ENCODE data around the gene RBM17. TPM values are rescaled to one million over a fixed set of nuclear protein-coding genes. Genes with fewer than 3 reads are reported as not detected.
A peak's percentile ranks its signal among the peaks of the same experiment; 100 is the strongest.
"Not testable (repeated sequence)": the region's sequence is repeated elsewhere in the genome, so short reads cannot be mapped to it uniquely, and the experiment has no call there.

RBM17 gene
- polyA plus RNA-seq, 1 donor from 2014 or later = 118 TPM

DNA sequence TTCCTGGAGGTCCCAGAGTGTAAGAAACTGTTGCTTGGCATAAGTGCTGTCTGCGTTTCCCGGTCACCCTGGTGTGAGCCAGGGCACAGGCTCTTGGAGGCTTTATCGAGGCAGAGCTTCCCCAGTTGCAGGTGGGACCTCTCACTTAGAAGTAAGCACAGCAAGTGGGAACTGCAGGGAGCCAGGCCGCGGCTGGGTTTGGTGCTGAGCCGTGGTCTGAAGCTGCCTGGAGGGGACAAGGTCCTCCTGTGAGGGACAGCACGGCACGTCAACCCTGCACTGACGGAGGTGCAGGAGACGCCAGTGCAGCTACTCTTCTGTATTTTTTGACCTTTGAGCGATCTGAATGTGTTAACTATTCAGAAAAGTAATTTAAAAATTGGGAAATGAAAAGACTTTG, 58.1 kb downstream of the RBM17 start:
- peak overlapping the region in 1 of 3 donors; percentile 23 for H3K27ac Mint-ChIP-seq
- H3K9me3 Mint-ChIP-seq = no peaks in the 10 kb centered on the region
- peaks cover 2% of the 10 kb centered on the region for H3K27me3 Mint-ChIP-seq
- H3K36me3 Mint-ChIP-seq = peaks cover 1% of the 10 kb centered on the region
- peak overlapping the region in 2 of 4 donors; percentile 23 to 88 for H3K4me3 Mint-ChIP-seq
- H3K4me1 Mint-ChIP-seq = peaks cover 31 to 33% (median 33%) of the 10 kb centered on the region in 3 donors

DNA sequence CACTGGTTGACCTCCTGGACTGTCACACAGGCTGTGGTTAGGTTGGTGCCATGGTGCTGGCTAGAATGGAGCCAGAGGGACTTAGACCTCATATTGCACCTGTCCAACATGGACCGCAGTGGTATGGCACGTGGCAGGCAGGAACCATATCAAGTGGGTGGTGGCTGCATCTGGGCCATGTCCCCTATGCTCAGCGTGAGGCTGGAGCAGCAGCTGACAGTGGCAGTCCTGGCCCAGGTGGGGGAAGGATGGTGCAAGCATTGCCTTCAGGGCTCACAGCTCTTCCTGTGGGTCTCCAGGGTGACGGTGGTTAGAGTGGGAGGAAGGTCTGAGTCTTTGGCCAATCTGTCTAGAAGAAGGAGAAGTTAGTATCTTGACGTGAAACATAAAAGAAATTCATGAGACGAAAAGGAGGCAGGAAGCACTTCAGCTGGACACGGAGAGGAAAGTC, 59.4 kb downstream of the RBM17 start:
- peaks cover 2% of the 10 kb centered on the region for H3K27me3 Mint-ChIP-seq
- peaks cover 3% of the 10 kb centered on the region for H3K36me3 Mint-ChIP-seq
- no peaks in the 10 kb centered on the region for H3K9me3 Mint-ChIP-seq
- peak overlapping the region in 3 of 4 donors; percentile 24 to 88 (median 86) for H3K4me3 Mint-ChIP-seq
- H3K4me1 Mint-ChIP-seq = peaks cover 30 to 33% (median 32%) of the 10 kb centered on the region in 3 donors
- H3K27ac Mint-ChIP-seq = peak overlapping the region in 2 of 3 donors; percentile 1 to 23

DNA sequence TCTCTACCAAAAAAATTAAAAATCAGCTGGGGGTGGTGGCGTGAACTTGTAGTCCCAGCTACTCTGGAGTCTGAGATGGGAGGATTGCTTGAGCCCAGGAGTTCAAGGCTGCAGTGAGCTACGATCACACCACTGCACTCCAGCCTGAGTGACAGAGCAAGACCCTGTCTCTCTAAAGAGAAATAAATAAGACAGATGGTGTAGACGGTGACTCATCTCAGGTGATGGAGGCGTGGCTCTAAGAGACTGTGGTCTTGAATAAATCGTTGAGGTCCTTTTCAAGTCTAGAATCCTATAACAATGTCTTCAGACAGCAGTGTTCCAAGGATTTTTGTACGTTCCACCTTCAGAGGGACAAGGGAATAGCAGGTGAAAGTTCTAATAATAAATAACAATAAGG, 60.1 kb downstream of the RBM17 start:
- Mint-ChIP-seq H3K4me3 (peak overlapping the region in 2 of 4 donors; percentile 19 to 88), H3K27ac (peak overlapping the region in 2 of 3 donors; percentile 1 to 23), H3K27me3 (peaks cover 1% of the 10 kb centered on the region), H3K4me1 (peaks cover 31 to 33% (median 33%) of the 10 kb centered on the region in 3 donors), H3K36me3 (peaks cover 4% of the 10 kb centered on the region), H3K9me3 (no peaks in the 10 kb centered on the region)

DNA sequence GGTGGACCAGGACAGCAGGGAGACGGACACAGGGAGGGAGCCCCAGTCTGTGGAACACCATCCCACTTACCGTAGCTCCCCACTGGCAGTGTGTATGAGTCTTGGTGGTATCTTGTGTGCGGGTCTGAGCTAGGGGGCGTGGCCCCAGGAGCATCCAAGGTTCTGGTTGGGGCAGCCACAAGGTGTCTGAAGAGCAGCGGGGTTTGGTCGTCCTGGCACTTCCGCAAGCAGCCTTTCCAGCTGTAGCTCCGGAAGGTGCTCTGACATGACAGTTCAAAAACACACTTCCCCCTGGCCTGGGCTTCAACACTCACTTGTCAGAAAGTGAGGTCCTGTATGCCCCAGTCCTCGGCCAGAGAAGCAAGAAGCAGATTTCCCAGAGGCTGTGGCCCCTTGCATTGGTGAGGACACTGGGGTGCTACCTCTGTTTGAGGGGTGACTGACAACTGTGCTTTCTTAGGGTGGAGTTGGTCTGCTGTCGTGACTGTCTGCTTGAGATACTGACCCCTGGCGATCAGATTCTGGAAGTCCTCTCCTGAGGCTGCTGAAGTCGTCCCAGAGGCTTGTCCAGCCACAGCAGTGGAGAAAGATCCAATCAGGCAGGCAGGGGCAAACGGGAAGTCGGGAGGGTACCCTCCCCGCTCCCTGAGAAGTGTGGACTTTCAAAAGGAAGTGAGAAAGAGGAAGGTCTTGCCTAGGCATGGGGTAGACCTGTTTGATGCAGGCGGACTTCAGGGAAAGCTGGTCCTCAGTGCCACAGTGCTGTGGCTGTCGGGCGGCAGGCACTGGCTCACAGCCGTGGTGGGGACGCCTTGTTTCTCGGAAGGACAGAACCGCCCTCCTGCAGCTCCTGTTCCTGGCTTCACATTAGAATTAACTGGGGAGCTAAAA, 62.5 kb downstream of the RBM17 start:
- H3K4me3 Mint-ChIP-seq = peak overlapping the region; percentile 63 to 89 (median 84)
- H3K4me1 Mint-ChIP-seq = peaks cover 28 to 32% (median 31%) of the 10 kb centered on the region in 3 donors
- H3K9me3 Mint-ChIP-seq = no peaks in the 10 kb centered on the region
- H3K27ac Mint-ChIP-seq = peak overlapping the region; percentile 85 to 88 (median 86)
- peaks cover 1% of the 10 kb centered on the region for H3K27me3 Mint-ChIP-seq
- H3K36me3 Mint-ChIP-seq = peaks cover 4% of the 10 kb centered on the region

DNA sequence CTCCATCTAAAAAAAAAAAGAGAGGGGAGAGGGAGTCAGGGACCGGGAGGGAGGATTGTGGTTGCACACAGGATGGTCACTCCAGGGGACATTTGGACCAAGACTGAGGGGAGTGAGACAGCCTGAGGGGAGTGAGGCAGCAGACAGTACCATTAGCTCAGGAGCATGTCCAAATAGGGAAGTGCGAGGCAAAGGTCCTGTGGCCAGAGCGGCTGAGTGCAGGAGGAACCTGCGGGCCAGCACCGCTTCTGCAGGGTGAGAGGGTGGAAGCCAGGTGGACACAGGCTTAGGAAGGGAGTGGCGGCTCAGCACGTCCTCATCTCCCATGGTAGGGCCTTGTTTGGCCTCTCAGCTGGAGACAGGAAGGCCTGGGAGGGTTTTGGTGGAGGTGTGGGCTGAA, 65.0 kb downstream of the RBM17 start:
- H3K9me3 Mint-ChIP-seq = no peaks in the 10 kb centered on the region
- H3K4me1 Mint-ChIP-seq = peaks cover 14 to 19% (median 15%) of the 10 kb centered on the region in 3 donors
- no peak overlapping the region for H3K4me3 Mint-ChIP-seq
- H3K27me3 Mint-ChIP-seq = peaks cover 1% of the 10 kb centered on the region
- H3K27ac Mint-ChIP-seq = no peak overlapping the region
- H3K36me3 Mint-ChIP-seq = peaks cover 4% of the 10 kb centered on the region

DNA sequence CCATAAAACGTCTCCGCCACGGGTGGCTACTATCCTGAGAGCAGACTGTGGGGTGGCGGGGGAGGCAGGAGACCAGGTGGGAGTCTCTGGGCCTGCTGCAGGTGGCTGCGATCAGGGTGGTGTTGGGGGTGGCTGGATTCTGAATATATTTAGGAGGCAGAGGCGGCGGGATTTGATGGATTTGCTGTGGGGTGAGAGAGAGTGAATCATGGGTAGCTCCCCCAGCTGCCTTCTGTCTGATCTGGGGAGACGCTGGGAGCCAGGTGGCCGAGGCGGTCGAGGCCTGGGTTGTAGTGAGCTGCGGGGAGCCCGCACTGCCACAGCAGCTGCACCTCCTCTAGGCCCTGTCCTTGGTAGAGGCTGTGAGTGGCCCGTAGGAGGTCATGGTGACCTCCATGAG, 65.7 kb downstream of the RBM17 start:
- no peaks in the 10 kb centered on the region for H3K9me3 Mint-ChIP-seq
- no peak overlapping the region for H3K4me3 Mint-ChIP-seq
- peaks cover 13 to 18% (median 14%) of the 10 kb centered on the region in 3 donors for H3K4me1 Mint-ChIP-seq
- H3K27ac Mint-ChIP-seq = no peak overlapping the region
- peaks cover 1% of the 10 kb centered on the region for H3K27me3 Mint-ChIP-seq
- H3K36me3 Mint-ChIP-seq = peaks cover 4% of the 10 kb centered on the region

DNA sequence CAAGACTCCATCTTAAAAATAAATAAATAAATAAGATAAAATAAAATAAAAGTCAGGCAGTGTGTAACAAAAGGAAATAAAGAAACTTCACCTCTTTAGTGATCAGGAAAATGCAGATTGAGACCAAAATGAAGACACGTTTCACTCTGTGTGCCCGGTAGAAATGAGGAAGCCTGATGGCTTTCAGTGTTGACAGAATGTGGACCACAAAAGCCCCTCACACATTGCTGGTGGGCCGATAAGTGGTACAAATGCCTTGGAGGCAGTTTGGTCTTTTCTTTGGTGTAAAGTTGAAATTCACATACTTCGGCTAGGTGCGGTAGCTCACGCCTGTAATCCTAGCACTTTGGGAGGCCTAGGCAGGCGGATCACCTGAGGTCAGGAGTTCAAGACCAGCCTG, 69.4 kb downstream of the RBM17 start:
- Mint-ChIP-seq H3K4me3 (no peak overlapping the region), H3K4me1 (peaks cover 9 to 13% (median 12%) of the 10 kb centered on the region in 3 donors), H3K36me3 (peaks cover under 1% of the 10 kb centered on the region), H3K27ac (no peak overlapping the region), H3K9me3 (no peaks in the 10 kb centered on the region), H3K27me3 (peaks cover under 1% of the 10 kb centered on the region)

DNA sequence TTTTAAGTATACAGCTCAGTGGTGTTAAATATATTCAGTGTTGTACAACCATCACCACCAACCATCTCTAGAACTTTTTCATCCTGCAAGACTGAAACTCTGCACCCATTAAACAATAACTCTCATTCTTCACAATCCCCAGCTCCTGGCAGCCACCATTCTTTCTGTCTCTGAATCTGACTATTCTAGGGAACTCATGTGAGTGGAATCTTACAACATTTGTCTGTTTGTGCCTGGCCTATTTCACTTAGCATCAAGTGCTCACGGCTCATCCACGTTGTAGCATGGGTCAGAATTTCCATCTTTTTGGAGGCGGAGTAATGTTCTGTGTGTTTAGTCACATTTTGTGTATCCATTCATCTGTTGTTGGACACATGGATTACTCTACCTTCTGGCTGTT, 73.1 kb downstream of the RBM17 start:
- peak overlapping the region in 2 of 3 donors; percentile 10 to 99 for H3K27ac Mint-ChIP-seq
- peak overlapping the region in 2 of 4 donors; percentile 91 to 92 for H3K4me3 Mint-ChIP-seq
- H3K36me3 Mint-ChIP-seq = no peaks in the 10 kb centered on the region
- no peaks in the 10 kb centered on the region for H3K9me3 Mint-ChIP-seq
- no peaks in the 10 kb centered on the region for H3K27me3 Mint-ChIP-seq
- peaks cover 22 to 29% (median 29%) of the 10 kb centered on the region in 3 donors for H3K4me1 Mint-ChIP-seq

DNA sequence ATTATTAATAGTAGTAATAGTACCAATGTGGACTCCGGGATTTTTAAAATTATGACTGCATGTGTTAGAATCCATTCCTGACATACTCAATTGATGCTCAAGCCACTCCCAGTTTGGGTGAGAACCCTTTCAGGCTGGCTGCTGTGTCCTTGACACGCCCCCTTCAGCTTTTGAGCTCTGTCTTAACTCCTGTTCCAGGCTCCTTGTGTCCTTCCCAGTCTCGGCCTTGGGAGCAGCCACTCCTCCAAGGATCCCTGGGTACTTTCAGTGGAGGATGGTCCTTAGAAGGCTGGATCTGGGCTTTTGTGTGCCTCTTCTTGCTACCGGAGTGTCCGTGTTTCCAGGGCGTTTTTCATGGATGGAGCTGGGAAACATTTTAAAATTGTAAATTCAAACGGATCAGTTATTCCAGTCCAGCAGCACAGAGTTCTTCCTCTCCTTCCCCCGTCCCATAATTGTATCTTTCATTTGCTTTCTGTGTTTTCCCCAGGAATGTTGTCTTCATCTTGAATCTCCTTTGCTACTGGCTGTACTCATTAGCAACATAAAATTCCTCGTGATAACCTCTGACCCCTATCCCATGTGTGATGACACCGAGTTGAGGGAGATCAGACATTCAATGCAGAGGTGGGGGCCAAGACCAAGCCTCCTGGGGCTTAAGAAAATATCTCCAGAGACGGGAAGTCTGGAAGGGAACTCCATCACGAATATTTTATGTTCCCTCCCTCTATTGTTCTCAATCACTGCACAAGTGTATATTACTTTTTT, 73.9 kb downstream of the RBM17 start:
- H3K9me3 Mint-ChIP-seq = no peaks in the 10 kb centered on the region
- H3K27me3 Mint-ChIP-seq = no peaks in the 10 kb centered on the region
- peak overlapping the region in 2 of 3 donors; percentile 90 to 99 for H3K27ac Mint-ChIP-seq
- peak overlapping the region; percentile 66 to 92 (median 90) for H3K4me3 Mint-ChIP-seq
- H3K36me3 Mint-ChIP-seq = no peaks in the 10 kb centered on the region
- peaks cover 22 to 32% (median 29%) of the 10 kb centered on the region in 3 donors for H3K4me1 Mint-ChIP-seq

DNA sequence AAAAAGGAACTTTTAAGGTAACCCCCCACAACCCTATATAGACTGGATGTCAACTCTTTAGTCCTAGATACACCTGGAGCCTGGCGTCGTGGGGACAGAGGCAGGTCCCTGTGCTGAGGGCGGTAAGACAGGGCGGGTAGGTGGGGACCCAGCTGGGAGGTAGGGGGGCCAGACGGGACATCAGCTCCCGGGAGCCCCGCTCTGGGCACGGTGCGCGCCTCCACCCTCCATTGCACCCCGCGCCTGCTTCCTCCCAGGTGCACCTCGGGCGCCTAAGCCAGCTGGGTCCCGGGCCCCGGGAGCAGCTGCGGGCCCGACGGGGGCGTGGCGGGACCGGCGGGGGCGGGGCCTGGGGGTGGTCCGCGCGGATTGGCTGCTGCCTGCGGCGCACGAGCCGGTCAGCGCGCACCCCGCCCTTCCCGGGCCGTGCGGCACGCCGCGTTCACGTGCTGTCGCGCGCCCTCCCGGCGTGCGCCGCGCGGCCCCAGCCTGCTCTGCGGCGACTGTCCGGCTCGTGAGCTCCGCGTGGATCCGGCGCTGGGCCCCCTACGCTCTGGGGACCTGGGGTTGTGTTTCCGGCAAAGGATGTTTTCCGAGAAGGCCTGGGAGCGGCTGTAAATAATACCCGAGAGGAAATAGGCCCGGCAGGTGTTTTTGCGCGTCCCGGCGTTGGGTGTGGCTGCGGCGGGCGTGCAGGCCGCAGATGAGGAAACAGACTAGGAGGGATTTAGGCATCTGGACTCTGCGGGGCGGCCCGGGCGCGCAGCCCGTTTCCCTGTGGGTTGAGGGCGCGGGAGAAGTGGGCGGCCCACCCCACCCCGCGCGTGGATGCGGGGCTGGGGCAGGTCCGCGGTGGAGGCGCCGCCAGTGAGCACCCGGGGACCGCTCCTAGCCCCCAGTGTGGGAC, 74.8 kb downstream of the RBM17 start:
- peaks cover 22 to 34% (median 31%) of the 10 kb centered on the region in 3 donors for H3K4me1 Mint-ChIP-seq
- H3K36me3 Mint-ChIP-seq = no peaks in the 10 kb centered on the region
- H3K9me3 Mint-ChIP-seq = no peaks in the 10 kb centered on the region

DNA sequence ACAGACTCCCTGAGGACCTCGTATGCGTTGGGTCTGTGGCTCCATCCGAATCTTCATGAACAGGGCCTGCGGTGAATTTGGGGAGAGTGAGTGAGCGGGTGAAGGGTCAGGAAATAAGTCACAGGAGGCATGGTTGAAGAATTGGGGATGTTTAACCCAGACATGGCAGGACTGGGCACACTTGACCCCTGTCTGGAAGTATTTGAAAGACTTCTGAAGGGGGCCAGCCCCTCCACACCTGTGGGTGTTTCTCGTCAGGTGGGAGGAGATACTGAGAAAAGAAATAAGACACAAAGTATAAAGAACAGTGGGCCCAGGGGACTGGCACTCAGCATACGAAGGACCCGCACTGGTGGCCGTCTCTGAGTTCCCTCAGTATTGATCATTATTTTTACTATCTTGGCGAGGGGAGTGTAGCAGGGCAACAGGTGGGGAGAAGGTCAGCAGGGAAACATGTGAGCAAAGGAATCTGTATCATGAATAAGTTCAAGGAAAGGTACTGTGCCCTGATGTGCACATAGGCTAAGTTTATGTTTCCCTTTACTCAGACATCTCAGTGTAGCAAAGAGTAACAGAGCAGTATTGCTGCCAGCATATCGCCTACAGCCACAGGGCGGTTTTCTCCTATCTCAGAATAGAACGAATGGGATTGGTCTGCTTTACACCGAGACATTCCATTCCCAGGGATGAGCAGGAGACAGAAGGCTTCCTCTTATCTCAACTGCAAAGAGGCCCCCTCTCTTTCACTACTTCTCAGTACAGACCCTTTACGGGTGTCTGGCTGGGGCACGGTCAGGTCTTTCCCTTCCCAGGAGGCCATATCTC, 75.6 kb downstream of the RBM17 start:
- Mint-ChIP-seq H3K4me3 (peak overlapping the region; percentile 91 to 98 (median 95)), H3K9me3 (no peaks in the 10 kb centered on the region), H3K27me3 (no peaks in the 10 kb centered on the region), H3K36me3 (no peaks in the 10 kb centered on the region), H3K27ac (peak overlapping the region; percentile 96 to 99 (median 99)), H3K4me1 (peaks cover 26 to 37% (median 34%) of the 10 kb centered on the region in 3 donors)

More for the DNA sequence above, 74.8 kb downstream of the RBM17 start:
- Mint-ChIP-seq H3K4me3 (peak overlapping the region; percentile 91 to 98 (median 95)), H3K27ac (peak overlapping the region; percentile 96 to 99 (median 99)), H3K27me3 (no peaks in the 10 kb centered on the region)

DNA sequence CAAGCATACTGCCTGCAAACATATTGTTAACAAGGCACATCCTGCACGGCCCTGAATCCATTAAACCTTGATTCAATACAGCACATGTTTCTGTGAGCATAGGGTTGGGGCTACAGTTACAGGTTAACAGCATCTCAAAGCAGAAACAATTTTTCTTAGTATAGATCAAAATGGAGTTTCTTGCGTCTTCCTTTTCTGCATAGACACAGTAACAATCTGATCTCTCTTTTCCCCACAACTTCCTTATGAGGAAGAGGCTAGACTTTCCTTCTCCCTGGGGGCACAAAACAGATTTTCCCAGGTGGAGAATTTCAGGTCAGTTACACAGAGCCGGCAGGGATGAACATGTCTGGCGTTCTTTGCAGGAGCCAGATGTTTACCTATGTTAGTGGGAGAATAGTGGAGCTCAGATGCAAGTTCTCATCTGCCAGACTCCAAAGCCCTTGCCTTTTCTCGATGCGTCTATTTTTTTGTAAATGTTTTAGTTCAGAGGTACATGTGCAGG, 76.4 kb downstream of the RBM17 start:
- Mint-ChIP-seq H3K36me3 (no peaks in the 10 kb centered on the region), H3K4me1 (peaks cover 30 to 39% (median 34%) of the 10 kb centered on the region in 3 donors)

DNA sequence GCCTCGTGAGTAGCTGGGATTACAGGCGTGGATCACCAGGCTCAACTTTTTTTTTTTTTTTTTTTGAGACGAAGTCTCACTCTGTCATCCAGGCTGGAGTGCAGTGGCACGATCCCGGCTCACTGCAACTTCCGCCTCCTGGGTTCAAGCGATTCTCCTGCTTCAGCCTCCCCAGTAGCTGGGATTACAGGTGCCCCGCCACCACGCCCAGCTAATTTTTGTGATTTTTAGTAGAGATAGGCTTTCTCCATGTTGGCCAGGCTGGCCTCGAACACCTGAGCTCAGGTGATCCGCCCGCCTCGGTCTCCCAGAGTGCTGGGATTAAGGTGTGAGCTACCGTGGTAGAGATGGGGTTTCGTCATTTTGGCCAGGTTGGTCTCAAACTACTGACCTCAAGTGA, 77.1 kb downstream of the RBM17 start:
- not testable (repeated sequence) for H3K9me3 Mint-ChIP-seq, H3K27me3 Mint-ChIP-seq, H3K36me3 Mint-ChIP-seq
- H3K4me3 Mint-ChIP-seq = peak overlapping the region in 2 of 4 donors; percentile 74 to 92
- H3K4me1 Mint-ChIP-seq = peaks cover 34 to 43% (median 34%) of the 10 kb centered on the region in 3 donors
- peak overlapping the region; percentile 46 to 99 (median 68) for H3K27ac Mint-ChIP-seq

More for the DNA sequence above, 76.4 kb downstream of the RBM17 start:
- peak overlapping the region in 3 of 4 donors; percentile 91 to 98 (median 92) for H3K4me3 Mint-ChIP-seq
- H3K27ac Mint-ChIP-seq = peak overlapping the region; percentile 68 to 99 (median 99)
- H3K9me3 Mint-ChIP-seq = no peaks in the 10 kb centered on the region
- no peaks in the 10 kb centered on the region for H3K27me3 Mint-ChIP-seq

All from IgD-negative memory B cell (primary cell).